Retina (tissue), 1 donor: Measurements from ENCODE around the gene OSBPL2.

Source experiments
- DNase-seq: peaks from one replicate; pipeline ENCODE4 v3.0.0-alpha.2; 2016

The OSBPL2 gene

GRCh38 chr20:62208061-62208794 is 30.1 kb upstream of the OSBPL2 start:
- DNase-seq = peak; percentile 2

GRCh38 chr20:62208795-62209755 is 29.2 kb upstream of the OSBPL2 start:
- DNase-seq = no peak

- DNase-seq = no peak
Measured at GRCh38 chr20:62209850-62210495, 28.3 kb upstream of the OSBPL2 start.

- DNase-seq = peak; percentile 20
Measured at GRCh38 chr20:62210496-62210855, 27.8 kb upstream of the OSBPL2 start.

GRCh38 chr20:62211216-62211615 is 27.1 kb upstream of the OSBPL2 start:
- DNase-seq = peak; percentile 9

GRCh38 chr20:62211769-62212288 is 26.5 kb upstream of the OSBPL2 start:
- no peak for DNase-seq

- DNase-seq = peak; percentile 72
Measured at GRCh38 chr20:62212299-62212698, 26.0 kb upstream of the OSBPL2 start.

GRCh38 chr20:62214067-62214466 is 24.3 kb upstream of the OSBPL2 start:
- peak; percentile 6 for DNase-seq

- no peak for DNase-seq
Measured at GRCh38 chr20:62215020-62215990, 23.0 kb upstream of the OSBPL2 start.

- DNase-seq = no peak
Measured at GRCh38 chr20:62215991-62216635, 22.2 kb upstream of the OSBPL2 start.

- no peak for DNase-seq
Measured at GRCh38 chr20:62216636-62217566, 21.4 kb upstream of the OSBPL2 start.

GRCh38 chr20:62217913-62218773 is 20.2 kb upstream of the OSBPL2 start:
- DNase-seq = peak; percentile 29

- peak; percentile 66 for DNase-seq
Measured at GRCh38 chr20:62219101-62219991, 19.0 kb upstream of the OSBPL2 start.

- no peak for DNase-seq
Measured at GRCh38 chr20:62219992-62220665, 18.2 kb upstream of the OSBPL2 start, which contains the start of gene HRH3. Gene HRH3 (minus strand): TSS chr20:62220278. CDS start chr20:62219970, 308 bp downstream.

- DNase-seq = peak; percentile 72
Measured at GRCh38 chr20:62220666-62221568, 17.4 kb upstream of the OSBPL2 start.

- DNase-seq = no peak
Measured at GRCh38 chr20:62222266-62222850, 16.0 kb upstream of the OSBPL2 start.
